ENCODE results near the gene THSD7B.

- no peak for TF ChIP-seq GATA2 (IDR thresholded peaks at IDR 0.05; ENCODE audit: low read depth, low read length)
- no peak for TF ChIP-seq GATA3 (IDR thresholded peaks at IDR 0.05; ENCODE audit: low read depth, low read length)
Measured at GRCh38 chr2:137091704-137092103, 326.4 kb downstream of the THSD7B start.
